ENCODE measurements around the gene COL4A6.

GRCh38 chrX:108122748-108123147 lies 315.5 kb downstream of the COL4A6 start:
- TF ChIP-seq, protein P1, sequence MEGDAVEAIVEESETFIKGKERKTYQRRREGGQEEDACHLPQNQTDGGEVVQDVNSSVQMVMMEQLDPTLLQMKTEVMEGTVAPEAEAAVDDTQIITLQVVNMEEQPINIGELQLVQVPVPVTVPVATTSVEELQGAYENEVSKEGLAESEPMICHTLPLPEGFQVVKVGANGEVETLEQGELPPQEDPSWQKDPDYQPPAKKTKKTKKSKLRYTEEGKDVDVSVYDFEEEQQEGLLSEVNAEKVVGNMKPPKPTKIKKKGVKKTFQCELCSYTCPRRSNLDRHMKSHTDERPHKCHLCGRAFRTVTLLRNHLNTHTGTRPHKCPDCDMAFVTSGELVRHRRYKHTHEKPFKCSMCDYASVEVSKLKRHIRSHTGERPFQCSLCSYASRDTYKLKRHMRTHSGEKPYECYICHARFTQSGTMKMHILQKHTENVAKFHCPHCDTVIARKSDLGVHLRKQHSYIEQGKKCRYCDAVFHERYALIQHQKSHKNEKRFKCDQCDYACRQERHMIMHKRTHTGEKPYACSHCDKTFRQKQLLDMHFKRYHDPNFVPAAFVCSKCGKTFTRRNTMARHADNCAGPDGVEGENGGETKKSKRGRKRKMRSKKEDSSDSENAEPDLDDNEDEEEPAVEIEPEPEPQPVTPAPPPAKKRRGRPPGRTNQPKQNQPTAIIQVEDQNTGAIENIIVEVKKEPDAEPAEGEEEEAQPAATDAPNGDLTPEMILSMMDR (IDR thresholded peaks at IDR 0.05; ENCODE audit: poor library complexity), result no peak
- TF ChIP-seq EZH2 (IDR thresholded peaks at IDR 0.05; ENCODE audit: borderline replicate concordance), result no peak

Data from hepatocyte (in vitro differentiated cells).